ENCODE data around the gene ALDH1A2. TPM values are rescaled to one million over a fixed set of nuclear protein-coding genes. Genes with fewer than 3 reads are reported as not detected.
"Not testable (repeated sequence)": the region's sequence is repeated elsewhere in the genome, so short reads cannot be mapped to it uniquely, and the experiment has no call there.

ALDH1A2 gene
- 2.8 TPM for polyA plus RNA-seq (2013, experiment 1 of 4)
- 1.8 TPM for polyA plus RNA-seq (2013, experiment 2 of 4)
- 2.6 TPM for polyA plus RNA-seq (2013, experiment 3 of 4)
- 2.3 TPM for polyA plus RNA-seq (2013, experiment 4 of 4)

- H3K27me3 ChIP-seq (ENCODE audit: control insufficient read depth, insufficient read depth, low read length, poor library complexity, severe bottlenecking) = peaks cover 80% of the 10 kb centered on the region
- WGBS, 2 experiments = 2 to 3% methylated on average over 75 of the region's 75 CpGs
- H3K27ac ChIP-seq (ENCODE audit: insufficient read depth, low read depth, low read length, poor library complexity, severe bottlenecking) = no peak within 1 kb of the TSS
- H3K9me3 ChIP-seq (ENCODE audit: control insufficient read depth, low read length) = no peaks in the 10 kb centered on the region
- peak within 1 kb of the TSS; percentile 47 for H3K4me3 ChIP-seq (ENCODE audit: insufficient read depth, low read depth, low read length)
- no peaks in the 10 kb centered on the region for H3K36me3 ChIP-seq (ENCODE audit: control insufficient read depth, insufficient read depth, low read length)
- H3K4me1 ChIP-seq (ENCODE audit: control insufficient read depth, insufficient read depth, low read length) = peaks cover 3% of the 10 kb centered on the region
These were observed at the start of gene ALDH1A2 for GRCh38 chr15:58065445-58066041. ALDH1A2 (minus strand) TSS chr15:58065711; CDS start chr15:58065650, 61 bp downstream.

DNA sequence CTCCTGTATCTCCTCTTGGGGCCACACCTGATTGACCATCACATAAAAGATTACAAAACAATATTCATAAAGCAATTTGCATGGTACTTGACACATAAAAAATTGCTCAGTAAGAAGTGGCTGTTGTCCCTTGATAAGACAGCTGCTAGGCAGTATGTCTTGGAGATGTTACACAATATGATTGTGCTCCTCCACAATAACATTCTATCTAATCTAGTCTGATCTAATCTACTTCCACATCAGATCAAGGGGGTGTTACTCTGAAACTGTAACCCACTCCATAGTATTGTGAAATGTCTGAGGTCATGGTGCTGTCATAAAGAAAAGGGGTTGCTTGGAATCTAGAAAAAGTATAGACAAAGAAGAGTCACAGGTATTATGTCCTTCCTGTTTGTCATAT is 49.3 kb upstream of the ALDH1A2 start:
- Histone ChIP-seq H3K4me1 (ENCODE audit: control insufficient read depth, insufficient read depth, low read length) (no peaks in the 10 kb centered on the region), H3K4me3 (ENCODE audit: insufficient read depth, low read depth, low read length) (no peak overlapping the region), H3K27me3 (ENCODE audit: control insufficient read depth, insufficient read depth, low read length, poor library complexity, severe bottlenecking) (no peaks in the 10 kb centered on the region)

DNA sequence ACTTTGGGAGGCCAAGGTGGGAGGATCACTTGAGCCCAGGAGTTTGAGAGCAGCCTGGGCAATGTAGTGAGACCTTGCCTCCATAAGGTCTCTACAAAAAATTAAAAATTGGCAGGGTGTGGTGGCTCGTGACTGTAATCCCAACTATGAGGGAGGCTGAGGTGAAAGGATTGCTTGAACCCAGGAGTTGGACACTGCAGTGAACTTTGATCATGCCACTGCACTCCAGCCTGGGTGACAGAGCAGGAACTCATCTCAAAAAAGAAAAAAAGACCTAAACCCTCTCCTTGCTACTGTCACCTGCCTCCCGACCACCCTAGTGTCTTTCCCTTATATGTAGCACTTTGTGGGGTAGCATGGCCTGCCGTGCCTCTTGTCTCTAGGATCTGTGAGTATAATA is 48.9 kb upstream of the ALDH1A2 start:
- no peak overlapping the region for H3K27ac ChIP-seq (ENCODE audit: insufficient read depth, low read depth, low read length, poor library complexity, severe bottlenecking)
- no peak overlapping the region for H3K4me3 ChIP-seq (ENCODE audit: insufficient read depth, low read depth, low read length)
- H3K4me1 ChIP-seq (ENCODE audit: control insufficient read depth, insufficient read depth, low read length) = no peaks in the 10 kb centered on the region
- H3K9me3 ChIP-seq (ENCODE audit: control insufficient read depth, low read length) = no peaks in the 10 kb centered on the region
- H3K27me3 ChIP-seq (ENCODE audit: control insufficient read depth, insufficient read depth, low read length, poor library complexity, severe bottlenecking) = no peaks in the 10 kb centered on the region
- WGBS, 2 experiments = 81 to 95% methylated on average over 3 of the region's 3 CpGs
- no peaks in the 10 kb centered on the region for H3K36me3 ChIP-seq (ENCODE audit: control insufficient read depth, insufficient read depth, low read length)

More for the DNA sequence above, 49.3 kb upstream of the ALDH1A2 start:
- Histone ChIP-seq H3K27ac (ENCODE audit: insufficient read depth, low read depth, low read length, poor library complexity, severe bottlenecking) (no peak overlapping the region), H3K36me3 (ENCODE audit: control insufficient read depth, insufficient read depth, low read length) (no peaks in the 10 kb centered on the region), H3K9me3 (ENCODE audit: control insufficient read depth, low read length) (no peaks in the 10 kb centered on the region)

DNA sequence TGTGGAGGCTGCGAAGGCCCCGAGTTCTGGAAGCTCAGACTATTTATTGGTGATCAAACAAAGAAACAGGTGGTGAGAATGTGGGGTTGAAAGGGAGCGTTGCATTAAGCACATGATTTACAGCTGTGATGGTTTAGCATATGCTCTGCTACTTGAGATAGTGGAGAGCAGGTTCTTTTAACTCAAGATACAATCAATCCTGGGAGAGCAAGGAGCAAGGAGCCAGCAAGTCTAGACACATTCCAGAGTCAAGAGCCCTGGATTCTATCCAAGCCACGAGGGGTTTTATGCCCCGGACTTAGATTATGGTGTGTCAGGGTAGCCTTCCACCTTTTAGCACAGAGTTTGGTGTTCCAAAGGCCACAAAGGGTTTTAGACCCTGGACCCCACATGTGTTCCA is 47.8 kb upstream of the ALDH1A2 start:
- not testable (repeated sequence) for H3K36me3 ChIP-seq (ENCODE audit: control insufficient read depth, insufficient read depth, low read length)
- 92 to 94% methylated on average over 5 of the region's 5 CpGs for WGBS, 2 experiments

GRCh38 chr15:58111718-58112104 is 46.2 kb upstream of the ALDH1A2 start:
- no peaks in the 10 kb centered on the region for H3K27me3 ChIP-seq (ENCODE audit: control insufficient read depth, insufficient read depth, low read length, poor library complexity, severe bottlenecking)
- H3K4me3 ChIP-seq (ENCODE audit: insufficient read depth, low read depth, low read length) = no peak overlapping the region
- 95 to 96% methylated on average over 5 of the region's 5 CpGs for WGBS, 2 experiments
- no peaks in the 10 kb centered on the region for H3K36me3 ChIP-seq (ENCODE audit: control insufficient read depth, insufficient read depth, low read length)
- no peak overlapping the region for H3K27ac ChIP-seq (ENCODE audit: insufficient read depth, low read depth, low read length, poor library complexity, severe bottlenecking)
- no peaks in the 10 kb centered on the region for H3K9me3 ChIP-seq (ENCODE audit: control insufficient read depth, low read length)
- no peaks in the 10 kb centered on the region for H3K4me1 ChIP-seq (ENCODE audit: control insufficient read depth, insufficient read depth, low read length)

More for the DNA sequence above, 47.8 kb upstream of the ALDH1A2 start:
- H3K27me3 ChIP-seq (ENCODE audit: control insufficient read depth, insufficient read depth, low read length, poor library complexity, severe bottlenecking); H3K9me3 ChIP-seq (ENCODE audit: control insufficient read depth, low read length); H3K4me1 ChIP-seq (ENCODE audit: control insufficient read depth, insufficient read depth, low read length); H3K27ac ChIP-seq (ENCODE audit: insufficient read depth, low read depth, low read length, poor library complexity, severe bottlenecking); H3K4me3 ChIP-seq (ENCODE audit: insufficient read depth, low read depth, low read length): not testable (repeated sequence)

GRCh38 chr15:58110999-58111717 is 45.6 kb upstream of the ALDH1A2 start:
- Histone ChIP-seq H3K27me3 (ENCODE audit: control insufficient read depth, insufficient read depth, low read length, poor library complexity, severe bottlenecking) (no peaks in the 10 kb centered on the region), H3K36me3 (ENCODE audit: control insufficient read depth, insufficient read depth, low read length) (no peaks in the 10 kb centered on the region), H3K9me3 (ENCODE audit: control insufficient read depth, low read length) (no peaks in the 10 kb centered on the region), H3K4me3 (ENCODE audit: insufficient read depth, low read depth, low read length) (no peak overlapping the region), H3K27ac (ENCODE audit: insufficient read depth, low read depth, low read length, poor library complexity, severe bottlenecking) (no peak overlapping the region), H3K4me1 (ENCODE audit: control insufficient read depth, insufficient read depth, low read length) (no peaks in the 10 kb centered on the region)
- 93 to 94% methylated on average over 5 to 6 of the region's 6 CpGs for WGBS, 2 experiments

- no peak overlapping the region for H3K4me3 ChIP-seq (ENCODE audit: insufficient read depth, low read depth, low read length)
- no peaks in the 10 kb centered on the region for H3K9me3 ChIP-seq (ENCODE audit: control insufficient read depth, low read length)
- WGBS, 2 experiments = 80 to 81% methylated on average over 3 of the region's 3 CpGs
- no peaks in the 10 kb centered on the region for H3K36me3 ChIP-seq (ENCODE audit: control insufficient read depth, insufficient read depth, low read length)
- H3K27ac ChIP-seq (ENCODE audit: insufficient read depth, low read depth, low read length, poor library complexity, severe bottlenecking) = no peak overlapping the region
- no peaks in the 10 kb centered on the region for H3K4me1 ChIP-seq (ENCODE audit: control insufficient read depth, insufficient read depth, low read length)
- no peaks in the 10 kb centered on the region for H3K27me3 ChIP-seq (ENCODE audit: control insufficient read depth, insufficient read depth, low read length, poor library complexity, severe bottlenecking)
These were observed 43.9 kb upstream of the ALDH1A2 start for GRCh38 chr15:58109419-58109818.

DNA sequence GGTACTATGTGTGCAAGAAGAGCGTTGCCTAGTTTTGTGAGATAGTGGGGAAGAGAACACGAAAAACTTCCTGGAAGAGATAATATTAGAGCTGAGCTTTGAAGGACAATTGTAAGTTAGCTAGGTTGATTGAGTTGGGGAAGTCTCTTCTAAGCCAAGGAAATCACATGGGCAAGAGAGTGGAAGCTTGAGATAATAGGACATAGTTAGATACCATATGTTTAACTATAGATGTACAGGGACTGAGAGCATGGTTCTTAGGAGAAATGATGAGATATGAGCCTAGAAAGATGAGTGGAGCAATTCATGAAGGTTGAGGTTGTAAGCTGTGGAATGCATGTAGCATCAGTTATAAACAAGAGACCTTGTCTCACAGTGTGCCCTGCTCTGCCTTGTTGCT is 42.6 kb upstream of the ALDH1A2 start:
- Histone ChIP-seq H3K36me3 (ENCODE audit: control insufficient read depth, insufficient read depth, low read length) (no peaks in the 10 kb centered on the region), H3K27ac (ENCODE audit: insufficient read depth, low read depth, low read length, poor library complexity, severe bottlenecking) (no peak overlapping the region), H3K4me3 (ENCODE audit: insufficient read depth, low read depth, low read length) (no peak overlapping the region), H3K27me3 (ENCODE audit: control insufficient read depth, insufficient read depth, low read length, poor library complexity, severe bottlenecking) (no peaks in the 10 kb centered on the region), H3K9me3 (ENCODE audit: control insufficient read depth, low read length) (no peaks in the 10 kb centered on the region), H3K4me1 (ENCODE audit: control insufficient read depth, insufficient read depth, low read length) (no peaks in the 10 kb centered on the region)
- WGBS, 2 experiments = 95 to 98% methylated on average over 2 of the region's 2 CpGs

GRCh38 chr15:58103482-58103881 is 38.0 kb upstream of the ALDH1A2 start:
- Histone ChIP-seq H3K27me3 (ENCODE audit: control insufficient read depth, insufficient read depth, low read length, poor library complexity, severe bottlenecking) (no peaks in the 10 kb centered on the region), H3K36me3 (ENCODE audit: control insufficient read depth, insufficient read depth, low read length) (no peaks in the 10 kb centered on the region), H3K4me3 (ENCODE audit: insufficient read depth, low read depth, low read length) (no peak overlapping the region), H3K27ac (ENCODE audit: insufficient read depth, low read depth, low read length, poor library complexity, severe bottlenecking) (no peak overlapping the region), H3K9me3 (ENCODE audit: control insufficient read depth, low read length) (no peaks in the 10 kb centered on the region), H3K4me1 (ENCODE audit: control insufficient read depth, insufficient read depth, low read length) (no peaks in the 10 kb centered on the region)

DNA sequence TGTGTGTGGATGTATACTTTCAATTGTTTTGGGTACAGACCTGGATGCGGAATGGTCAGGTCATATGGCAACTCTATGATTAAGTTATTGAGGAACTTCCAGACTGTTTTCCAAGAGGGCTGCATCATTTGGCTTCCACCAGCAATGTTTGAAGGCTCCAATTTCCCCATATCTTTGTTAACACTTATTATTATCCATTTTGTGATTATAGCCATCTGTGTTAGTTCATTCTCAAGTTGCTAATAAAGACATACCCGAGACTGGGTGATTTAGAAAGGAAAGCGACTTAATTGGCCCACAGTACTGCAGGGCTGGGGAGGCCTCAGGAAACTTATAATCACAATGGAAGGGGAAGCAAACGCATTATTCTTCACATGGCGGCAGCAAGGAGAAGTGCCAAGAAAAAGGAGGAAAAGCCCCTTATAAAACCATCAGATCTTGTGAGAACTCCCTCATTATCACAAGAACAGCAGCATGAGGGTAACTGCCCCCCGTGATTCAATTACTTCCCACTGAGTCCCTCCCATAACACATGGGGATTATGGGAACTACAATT is 31.1 kb upstream of the ALDH1A2 start:
- no peak overlapping the region for H3K4me3 ChIP-seq (ENCODE audit: insufficient read depth, low read depth, low read length)
- H3K36me3 ChIP-seq (ENCODE audit: control insufficient read depth, insufficient read depth, low read length) = no peaks in the 10 kb centered on the region
- no peaks in the 10 kb centered on the region for H3K9me3 ChIP-seq (ENCODE audit: control insufficient read depth, low read length)
- H3K27ac ChIP-seq (ENCODE audit: insufficient read depth, low read depth, low read length, poor library complexity, severe bottlenecking) = no peak overlapping the region
- no peaks in the 10 kb centered on the region for H3K4me1 ChIP-seq (ENCODE audit: control insufficient read depth, insufficient read depth, low read length)
- WGBS, 2 experiments = 88 to 94% methylated on average over 5 to 6 of the region's 6 CpGs
- H3K27me3 ChIP-seq (ENCODE audit: control insufficient read depth, insufficient read depth, low read length, poor library complexity, severe bottlenecking) = no peaks in the 10 kb centered on the region
